ENCODE measurements around the gene MYT1.

DNA sequence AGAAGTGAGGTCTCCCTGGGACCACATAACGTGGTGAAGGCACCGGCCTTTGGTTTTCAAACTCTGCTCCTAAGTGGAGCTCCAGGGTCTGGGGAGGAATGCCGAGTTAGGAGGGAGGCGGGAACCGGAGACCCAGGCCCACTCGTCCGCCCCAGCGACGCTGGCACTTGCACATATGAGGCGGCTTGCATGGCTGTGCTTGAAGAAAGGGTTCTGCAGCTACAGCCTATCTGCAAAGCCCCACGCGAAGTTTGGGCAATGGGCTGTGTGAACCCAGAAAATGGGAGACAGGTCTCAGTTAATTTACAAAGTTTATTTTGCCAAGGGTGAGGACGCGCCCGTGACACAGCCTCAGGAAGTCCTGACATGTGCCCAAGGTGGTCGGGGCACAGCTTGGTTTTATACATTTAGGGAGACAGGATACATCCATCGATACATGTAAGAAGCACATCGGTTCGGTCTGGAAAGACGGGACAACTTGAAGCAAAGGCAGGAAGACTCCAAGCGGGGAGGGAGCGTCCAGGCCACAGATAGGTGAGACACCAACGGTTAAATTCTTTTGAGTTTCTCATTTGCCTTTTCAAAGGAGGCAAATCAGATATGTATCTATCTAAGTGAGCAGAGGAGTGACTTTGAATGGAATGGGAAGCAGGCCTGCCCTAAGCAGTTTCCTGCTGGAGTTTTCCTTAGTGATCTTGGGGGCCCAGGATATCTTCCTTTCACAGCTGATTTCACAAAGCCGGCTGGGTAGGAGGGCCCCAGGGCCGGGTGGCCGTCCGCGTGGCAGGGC lies 90.5 kb downstream of the MYT1 start:
- TF ChIP-seq, protein P1, sequence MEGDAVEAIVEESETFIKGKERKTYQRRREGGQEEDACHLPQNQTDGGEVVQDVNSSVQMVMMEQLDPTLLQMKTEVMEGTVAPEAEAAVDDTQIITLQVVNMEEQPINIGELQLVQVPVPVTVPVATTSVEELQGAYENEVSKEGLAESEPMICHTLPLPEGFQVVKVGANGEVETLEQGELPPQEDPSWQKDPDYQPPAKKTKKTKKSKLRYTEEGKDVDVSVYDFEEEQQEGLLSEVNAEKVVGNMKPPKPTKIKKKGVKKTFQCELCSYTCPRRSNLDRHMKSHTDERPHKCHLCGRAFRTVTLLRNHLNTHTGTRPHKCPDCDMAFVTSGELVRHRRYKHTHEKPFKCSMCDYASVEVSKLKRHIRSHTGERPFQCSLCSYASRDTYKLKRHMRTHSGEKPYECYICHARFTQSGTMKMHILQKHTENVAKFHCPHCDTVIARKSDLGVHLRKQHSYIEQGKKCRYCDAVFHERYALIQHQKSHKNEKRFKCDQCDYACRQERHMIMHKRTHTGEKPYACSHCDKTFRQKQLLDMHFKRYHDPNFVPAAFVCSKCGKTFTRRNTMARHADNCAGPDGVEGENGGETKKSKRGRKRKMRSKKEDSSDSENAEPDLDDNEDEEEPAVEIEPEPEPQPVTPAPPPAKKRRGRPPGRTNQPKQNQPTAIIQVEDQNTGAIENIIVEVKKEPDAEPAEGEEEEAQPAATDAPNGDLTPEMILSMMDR (IDR thresholded peaks at IDR 0.05; ENCODE audit: poor library complexity), result no peak
- TF ChIP-seq EZH2 (IDR thresholded peaks at IDR 0.05; ENCODE audit: borderline replicate concordance), result no peak

All from hepatocyte (in vitro differentiated cells).